ENCODE measurements around the gene STRN3. TPM values are rescaled to one million over a fixed set of nuclear protein-coding genes. Genes with fewer than 3 reads are reported as not detected.

Gene STRN3
- total RNA-seq, 1 experiment from 2014 or later: 80.9 TPM

GRCh38 chr14:30999038-30999773 is 27.0 kb downstream of the STRN3 start:
- H3K9me3 ChIP-seq (replicated peaks): peaks cover 13% of the 10 kb centered on the region
- H3K27me3 ChIP-seq: no peaks in the 10 kb centered on the region
- peaks cover 13% of the 10 kb centered on the region; the same call in 1 of the 2 replicates for H3K4me1 ChIP-seq

GRCh38 chr14:30998100-30998706 is 28.0 kb downstream of the STRN3 start:
- no peak overlapping the region for H3K27ac ChIP-seq
- peaks cover 19% of the 10 kb centered on the region for H3K36me3 ChIP-seq
- no peaks in the 10 kb centered on the region for H3K27me3 ChIP-seq
- peaks cover 13% of the 10 kb centered on the region; the same call in 1 of the 2 replicates for H3K4me1 ChIP-seq
- no peak for DNase-seq
- no peak overlapping the region for H3K4me3 ChIP-seq
- H3K9me3 ChIP-seq (replicated peaks): peaks cover 13% of the 10 kb centered on the region

More at GRCh38 chr14:30999038-30999773, 27.0 kb downstream of the STRN3 start:
- no peak overlapping the region for H3K4me3 ChIP-seq
- DNase-seq: no peak
- H3K36me3 ChIP-seq: peaks cover 19% of the 10 kb centered on the region
- no peak overlapping the region for H3K27ac ChIP-seq

- Histone ChIP-seq H3K9me3 (replicated peaks) (peaks cover 13% of the 10 kb centered on the region), H3K4me1 (peaks cover 13% of the 10 kb centered on the region; the same call in 1 of the 2 replicates), H3K27ac (no peak overlapping the region), H3K27me3 (no peaks in the 10 kb centered on the region), H3K4me3 (no peak overlapping the region), H3K36me3 (peaks cover 15% of the 10 kb centered on the region; the same call in 1 of the 2 replicates)
- no peak for DNase-seq
Measured at GRCh38 chr14:30996892-30997659, 29.1 kb downstream of the STRN3 start.

GRCh38 chr14:30995689-30996088 is 30.5 kb downstream of the STRN3 start:
- Histone ChIP-seq H3K4me1 (peaks cover 13% of the 10 kb centered on the region; the same call in 1 of the 2 replicates), H3K27me3 (no peaks in the 10 kb centered on the region), H3K27ac (no peak overlapping the region), H3K9me3 (replicated peaks) (peaks cover 13% of the 10 kb centered on the region), H3K4me3 (no peak overlapping the region), H3K36me3 (peaks cover 11% of the 10 kb centered on the region; the same call in 1 of the 2 replicates)
- peak in 1 of 2 experiments; percentile 23 for DNase-seq

- DNase-seq: no peak
- Histone ChIP-seq H3K9me3 (replicated peaks) (peaks cover 13% of the 10 kb centered on the region), H3K4me1 (peaks cover 13% of the 10 kb centered on the region; the same call in 1 of the 2 replicates), H3K27me3 (no peaks in the 10 kb centered on the region), H3K4me3 (no peak overlapping the region), H3K36me3 (peaks cover 11% of the 10 kb centered on the region; the same call in 1 of the 2 replicates), H3K27ac (no peak overlapping the region)
Measured at GRCh38 chr14:30994681-30995620, 31.2 kb downstream of the STRN3 start.

DNA sequence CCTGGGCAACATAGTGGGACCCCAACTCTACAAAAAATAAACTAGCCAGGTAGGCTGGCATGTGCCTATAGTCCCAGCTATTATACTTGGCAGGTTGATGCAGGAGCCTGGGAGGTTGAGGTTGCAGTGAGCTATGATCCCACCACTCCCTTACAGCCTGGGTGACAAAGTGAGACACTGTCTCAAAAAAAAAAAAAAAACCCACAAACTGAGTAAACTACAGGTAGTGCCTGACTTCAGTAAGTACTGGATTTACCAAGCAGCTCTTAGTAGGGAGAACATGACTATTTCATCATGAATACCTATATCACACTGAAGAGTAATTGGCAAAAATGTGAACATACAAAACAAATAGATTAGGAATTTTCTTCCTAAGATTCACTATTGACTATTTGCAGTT is 33.1 kb downstream of the STRN3 start:
- H3K4me3 ChIP-seq: no peak overlapping the region
- H3K36me3 ChIP-seq: 0 out of 2 replicates have a peak, but pooled peaks cover 4% of the 10 kb centered on the region
- H3K27ac ChIP-seq: no peak overlapping the region
- H3K27me3 ChIP-seq: no peaks in the 10 kb centered on the region
- peaks cover 5% of the 10 kb centered on the region for H3K9me3 ChIP-seq (replicated peaks)
- no peak for DNase-seq
- H3K4me1 ChIP-seq: peaks cover 13% of the 10 kb centered on the region; the same call in 1 of the 2 replicates

DNA sequence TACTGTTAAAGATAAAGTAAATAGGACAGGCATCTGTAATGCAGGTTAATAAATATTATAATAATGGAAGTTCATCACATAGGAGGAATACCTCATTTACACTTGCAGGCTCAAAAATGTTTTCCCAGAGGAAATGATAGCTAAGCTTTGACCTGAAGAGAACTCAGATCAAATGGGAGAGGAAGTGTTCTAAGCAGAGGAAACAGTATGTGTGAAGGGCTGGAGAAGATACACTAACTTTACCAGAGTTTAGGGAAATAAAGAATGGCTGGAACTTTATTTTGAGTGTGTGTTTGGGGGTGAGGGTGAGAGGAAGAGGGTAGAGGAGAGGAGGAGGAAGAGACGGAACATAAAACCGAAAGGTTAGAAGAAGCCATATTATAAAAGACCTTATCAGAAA is 34.8 kb downstream of the STRN3 start:
- no peaks in the 10 kb centered on the region for H3K27me3 ChIP-seq
- H3K4me1 ChIP-seq: peaks cover 13% of the 10 kb centered on the region; the same call in 1 of the 2 replicates
- no peak for DNase-seq
- H3K4me3 ChIP-seq: no peak overlapping the region
- H3K36me3 ChIP-seq: no peaks in the 10 kb centered on the region
- H3K27ac ChIP-seq: no peak overlapping the region
- H3K9me3 ChIP-seq (replicated peaks): no peaks in the 10 kb centered on the region; the same call in 1 of the 2 replicates

- Histone ChIP-seq H3K4me1 (peaks cover 11% of the 10 kb centered on the region; the same call in 1 of the 2 replicates), H3K4me3 (no peak overlapping the region), H3K9me3 (replicated peaks) (no peaks in the 10 kb centered on the region; the same call in 1 of the 2 replicates), H3K36me3 (no peaks in the 10 kb centered on the region), H3K27ac (no peak overlapping the region), H3K27me3 (no peaks in the 10 kb centered on the region)
- DNase-seq: no peak
Measured at GRCh38 chr14:30990770-30991169, 35.4 kb downstream of the STRN3 start.

DNA sequence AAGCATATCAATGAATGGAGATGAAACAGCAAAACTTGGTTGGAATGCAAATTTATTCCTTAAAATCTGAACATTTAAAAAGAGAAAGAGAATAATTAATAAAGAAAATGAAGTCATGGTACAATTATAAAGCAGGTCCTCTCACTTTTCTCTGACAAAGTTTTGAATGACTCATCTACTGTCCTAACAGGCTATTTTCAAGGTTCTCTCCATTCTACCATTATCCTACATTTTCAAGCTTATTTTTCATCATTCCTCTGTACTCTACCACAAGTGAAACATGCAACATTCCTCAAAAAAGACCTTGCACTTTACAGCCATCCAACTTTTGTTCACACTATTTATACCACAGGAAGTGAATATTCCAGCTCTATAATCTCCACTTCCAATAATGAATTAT is 37.7 kb downstream of the STRN3 start:
- H3K4me1 ChIP-seq: no peaks in the 10 kb centered on the region
- DNase-seq: no peak
- no peaks in the 10 kb centered on the region; the same call in 1 of the 2 replicates for H3K9me3 ChIP-seq (replicated peaks)
- H3K27me3 ChIP-seq: no peaks in the 10 kb centered on the region
- no peak overlapping the region for H3K27ac ChIP-seq
- no peaks in the 10 kb centered on the region for H3K36me3 ChIP-seq
- no peak overlapping the region for H3K4me3 ChIP-seq

GRCh38 chr14:30985796-30986195 is 40.4 kb downstream of the STRN3 start:
- no peak overlapping the region for H3K4me3 ChIP-seq
- DNase-seq: no peak
- no peak overlapping the region for H3K27ac ChIP-seq
- no peaks in the 10 kb centered on the region for H3K36me3 ChIP-seq
- H3K27me3 ChIP-seq: no peaks in the 10 kb centered on the region
- no peaks in the 10 kb centered on the region; the same call in 1 of the 2 replicates for H3K9me3 ChIP-seq (replicated peaks)
- H3K4me1 ChIP-seq: no peaks in the 10 kb centered on the region

GRCh38 chr14:30983858-30984257 is 42.3 kb downstream of the STRN3 start:
- Histone ChIP-seq H3K4me3 (no peak overlapping the region), H3K9me3 (replicated peaks) (no peaks in the 10 kb centered on the region; the same call in 1 of the 2 replicates), H3K4me1 (no peaks in the 10 kb centered on the region), H3K27me3 (no peaks in the 10 kb centered on the region), H3K27ac (no peak overlapping the region), H3K36me3 (no peaks in the 10 kb centered on the region)
- DNase-seq: no peak

GRCh38 chr14:30982533-30982932 is 43.6 kb downstream of the STRN3 start:
- Histone ChIP-seq H3K27me3 (no peaks in the 10 kb centered on the region), H3K4me1 (no peaks in the 10 kb centered on the region), H3K4me3 (no peak overlapping the region), H3K36me3 (no peaks in the 10 kb centered on the region), H3K27ac (no peak overlapping the region), H3K9me3 (replicated peaks) (no peaks in the 10 kb centered on the region)
- DNase-seq: no peak

- Histone ChIP-seq H3K4me3 (no peak overlapping the region), H3K4me1 (no peaks in the 10 kb centered on the region), H3K9me3 (replicated peaks) (no peaks in the 10 kb centered on the region), H3K36me3 (no peaks in the 10 kb centered on the region), H3K27ac (no peak overlapping the region), H3K27me3 (no peaks in the 10 kb centered on the region)
- DNase-seq: no peak
Measured at GRCh38 chr14:30980980-30981379, 45.2 kb downstream of the STRN3 start.

All from SJCRH30 (cell line).